GM12801 (cell line): ENCODE results near the gene RELCH.

Experiments
- CTCF ChIP-seq: IDR thresholded peaks from one replicate; pipeline ENCODE4 v1.5.1; 2011; ENCODE audit warnings: control low read depth; ENCODE audit not compliant: insufficient read length; ENCODE audit errors: extremely low read depth

The RELCH gene

GRCh38 chr18:62337336-62337735 is 150.3 kb downstream of the RELCH start:
- TF ChIP-seq CTCF, result no peak

- TF ChIP-seq CTCF, result no peak
Observed at GRCh38 chr18:62338446-62339105, 151.5 kb downstream of the RELCH start.

- no peak for TF ChIP-seq CTCF
Observed at GRCh38 chr18:62339106-62339988, 152.3 kb downstream of the RELCH start.

GRCh38 chr18:62340996-62341395 is 153.9 kb downstream of the RELCH start:
- TF ChIP-seq CTCF, result no peak

- no peak for TF ChIP-seq CTCF
Observed at GRCh38 chr18:62341473-62341872, 154.4 kb downstream of the RELCH start.

GRCh38 chr18:62342884-62343283 is 155.8 kb downstream of the RELCH start:
- no peak for TF ChIP-seq CTCF

- TF ChIP-seq CTCF, result no peak
Observed at GRCh38 chr18:62343316-62343715, 156.3 kb downstream of the RELCH start.
